ENCODE results near the gene GATB. TPM values are rescaled to one million over a fixed set of nuclear protein-coding genes. Genes with fewer than 3 reads are reported as not detected.

GATB gene
- total RNA-seq, 1 experiment from 2014 or later, result 21.2 TPM

GRCh38 chr4:151728006-151728405 is 32.8 kb downstream of the GATB start:
- Histone ChIP-seq H3K4me2 (ENCODE audit: insufficient read depth, insufficient read length, low read length) (no peak overlapping the region), H4K8ac (replicated peaks; ENCODE audit: insufficient read length, low read depth, low read length) (no peak overlapping the region), H3K9me3 (ENCODE audit: control insufficient read depth, low read depth, low read length) (no peaks in the 10 kb centered on the region), H2BK20ac (ENCODE audit: low read depth, low read length, poor library complexity, severe bottlenecking) (no peak overlapping the region), H3K56ac (ENCODE audit: insufficient read length, low read depth, low read length) (no peak overlapping the region), H2BK12ac (ENCODE audit: insufficient read length, low read depth, low read length) (no peak overlapping the region), H3K14ac (ENCODE audit: insufficient read depth, low read length) (no peak overlapping the region), H4K5ac (ENCODE audit: insufficient read length, low read depth, low read length) (no peak overlapping the region), H2AK5ac (ENCODE audit: insufficient read length, low read length) (no peak overlapping the region), H3K4me1 (ENCODE audit: insufficient read depth, low read length) (no peaks in the 10 kb centered on the region), H3K79me1 (ENCODE audit: insufficient read depth, low read depth, low read length, poor library complexity, severe bottlenecking) (no peaks in the 10 kb centered on the region), H3K18ac (ENCODE audit: insufficient read length, low read depth, low read length) (no peak overlapping the region), H3K23ac (ENCODE audit: insufficient read length, low read depth, low read length) (no peak overlapping the region), H2BK15ac (ENCODE audit: low read depth, low read length) (no peak overlapping the region), H3K27me3 (ENCODE audit: insufficient read depth, low read length) (no peaks in the 10 kb centered on the region), H3K4ac (ENCODE audit: low read depth, low read length) (no peak overlapping the region), H3K23me2 (ENCODE audit: insufficient read length, low read depth, low read length, poor library complexity, severe bottlenecking) (no peaks in the 10 kb centered on the region), H4K91ac (ENCODE audit: insufficient read length, low read depth, low read length) (no peak overlapping the region), H4K20me1 (ENCODE audit: control insufficient read depth, insufficient read depth, insufficient read length) (no peaks in the 10 kb centered on the region), H3K27ac (ENCODE audit: insufficient read length, low read depth, low read length) (no peak overlapping the region), H2BK5ac (ENCODE audit: insufficient read length, low read length) (no peak overlapping the region), H2BK120ac (ENCODE audit: low read depth, low read length, poor library complexity, severe bottlenecking) (no peak overlapping the region), H2AFZ (ENCODE audit: low read length) (no peak overlapping the region), H3K9ac (ENCODE audit: extremely low read depth, insufficient read length, low read length) (no peak overlapping the region), H3K79me2 (ENCODE audit: insufficient read depth, low read length) (no peaks in the 10 kb centered on the region), H3T11ph (ENCODE audit: low read length) (no peak overlapping the region)
- TF ChIP-seq CTCF (conservative IDR thresholded peaks at IDR 0.05), result no peak
- no peak for DNase-seq
- peaks cover 9 to 13% of the 10 kb centered on the region in 2 experiments for H3K9me3 Mint-ChIP-seq
- peaks cover 11 to 20% (median 17%) of the 10 kb centered on the region in 3 experiments for H3K36me3 Mint-ChIP-seq (ENCODE audit: insufficient read depth in 1 of 3, low read depth in 3 of 3)
- no peak overlapping the region for H3K4me3 Mint-ChIP-seq
- H3K27me3 Mint-ChIP-seq (ENCODE audit: low read depth), result no peaks in the 10 kb centered on the region
- no CpG with 5 or more reads among the region's 1 CpG for WGBS (ENCODE audit: extremely low coverage, insufficient read length, low lambda C conversion rate)
- H3K4me1 Mint-ChIP-seq, result peaks cover 6 to 7% of the 10 kb centered on the region in 2 experiments
- H3K27ac Mint-ChIP-seq, result no peak overlapping the region

Measured in H9 (cell line).